ENCODE measurements around the gene TRMT10A.

DNA sequence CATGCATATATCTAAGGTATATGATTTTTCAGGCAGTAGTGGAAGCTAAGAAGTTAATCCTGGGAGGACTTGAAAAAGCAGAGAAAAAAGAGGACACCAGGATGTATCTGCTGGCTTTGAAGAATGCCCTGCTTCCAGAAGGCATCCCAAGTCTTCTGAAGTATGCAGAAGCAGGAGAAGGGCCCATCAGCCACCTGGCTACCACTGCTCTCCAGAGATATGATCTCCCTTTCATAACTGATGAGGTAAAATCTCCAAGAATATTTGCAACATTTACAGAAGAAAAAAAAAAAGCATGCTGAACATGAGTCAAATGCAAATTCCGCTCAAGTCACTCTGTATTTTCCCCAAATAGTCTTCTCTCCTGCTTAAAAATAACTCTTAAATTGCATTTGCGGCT lies 42.9 kb upstream of the TRMT10A start:
- TF ChIP-seq, protein P1, sequence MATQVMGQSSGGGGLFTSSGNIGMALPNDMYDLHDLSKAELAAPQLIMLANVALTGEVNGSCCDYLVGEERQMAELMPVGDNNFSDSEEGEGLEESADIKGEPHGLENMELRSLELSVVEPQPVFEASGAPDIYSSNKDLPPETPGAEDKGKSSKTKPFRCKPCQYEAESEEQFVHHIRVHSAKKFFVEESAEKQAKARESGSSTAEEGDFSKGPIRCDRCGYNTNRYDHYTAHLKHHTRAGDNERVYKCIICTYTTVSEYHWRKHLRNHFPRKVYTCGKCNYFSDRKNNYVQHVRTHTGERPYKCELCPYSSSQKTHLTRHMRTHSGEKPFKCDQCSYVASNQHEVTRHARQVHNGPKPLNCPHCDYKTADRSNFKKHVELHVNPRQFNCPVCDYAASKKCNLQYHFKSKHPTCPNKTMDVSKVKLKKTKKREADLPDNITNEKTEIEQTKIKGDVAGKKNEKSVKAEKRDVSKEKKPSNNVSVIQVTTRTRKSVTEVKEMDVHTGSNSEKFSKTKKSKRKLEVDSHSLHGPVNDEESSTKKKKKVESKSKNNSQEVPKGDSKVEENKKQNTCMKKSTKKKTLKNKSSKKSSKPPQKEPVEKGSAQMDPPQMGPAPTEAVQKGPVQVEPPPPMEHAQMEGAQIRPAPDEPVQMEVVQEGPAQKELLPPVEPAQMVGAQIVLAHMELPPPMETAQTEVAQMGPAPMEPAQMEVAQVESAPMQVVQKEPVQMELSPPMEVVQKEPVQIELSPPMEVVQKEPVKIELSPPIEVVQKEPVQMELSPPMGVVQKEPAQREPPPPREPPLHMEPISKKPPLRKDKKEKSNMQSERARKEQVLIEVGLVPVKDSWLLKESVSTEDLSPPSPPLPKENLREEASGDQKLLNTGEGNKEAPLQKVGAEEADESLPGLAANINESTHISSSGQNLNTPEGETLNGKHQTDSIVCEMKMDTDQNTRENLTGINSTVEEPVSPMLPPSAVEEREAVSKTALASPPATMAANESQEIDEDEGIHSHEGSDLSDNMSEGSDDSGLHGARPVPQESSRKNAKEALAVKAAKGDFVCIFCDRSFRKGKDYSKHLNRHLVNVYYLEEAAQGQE (IDR thresholded peaks at IDR 0.05; ENCODE audit: low read depth), result no peak
- TF ChIP-seq TCF12 (IDR thresholded peaks at IDR 0.05; ENCODE audit: low read depth) (no peak), RAD21 (IDR thresholded peaks at IDR 0.05; ENCODE audit: low read depth) (no peak), CEBPB (IDR thresholded peaks at IDR 0.05) (no peak), CREB1 (IDR thresholded peaks at IDR 0.05; ENCODE audit: low read depth) (no peak), TEAD4 (IDR thresholded peaks at IDR 0.05) (no peak), EP300 (IDR thresholded peaks at IDR 0.05; ENCODE audit: borderline replicate concordance) (no peak), TAF1 (IDR thresholded peaks at IDR 0.05; ENCODE audit: low read depth) (no peak), MAX (IDR thresholded peaks at IDR 0.05) (no peak), FOXM1 (IDR thresholded peaks at IDR 0.05; ENCODE audit: borderline replicate concordance, low read depth) (no peak), NFIC (IDR thresholded peaks at IDR 0.05) (no peak), EGR1 (IDR thresholded peaks at IDR 0.05) (no peak), YY1 (IDR thresholded peaks at IDR 0.05; ENCODE audit: low read depth) (no peak)
